NCI-H187 treated with DMSO at 0.1 percent for 48 hours (cell line): ENCODE data around the gene TNFRSF4.
A peak's percentile ranks its signal among the peaks of the same experiment; 100 is the strongest.

Experiments used
- DNase-seq: peaks from one replicate; lab custom pipeline; 2025; lab: John Stamatoyannopoulos, UW

Gene TNFRSF4

GRCh38 chr1:1169429-1170214 is 44.3 kb downstream of the TNFRSF4 start:
- DNase-seq: no peak

GRCh38 chr1:1168451-1169411 is 45.2 kb downstream of the TNFRSF4 start:
- DNase-seq: no peak

- DNase-seq: no peak
Observed at GRCh38 chr1:1167841-1168450, 46.0 kb downstream of the TNFRSF4 start.

DNA sequence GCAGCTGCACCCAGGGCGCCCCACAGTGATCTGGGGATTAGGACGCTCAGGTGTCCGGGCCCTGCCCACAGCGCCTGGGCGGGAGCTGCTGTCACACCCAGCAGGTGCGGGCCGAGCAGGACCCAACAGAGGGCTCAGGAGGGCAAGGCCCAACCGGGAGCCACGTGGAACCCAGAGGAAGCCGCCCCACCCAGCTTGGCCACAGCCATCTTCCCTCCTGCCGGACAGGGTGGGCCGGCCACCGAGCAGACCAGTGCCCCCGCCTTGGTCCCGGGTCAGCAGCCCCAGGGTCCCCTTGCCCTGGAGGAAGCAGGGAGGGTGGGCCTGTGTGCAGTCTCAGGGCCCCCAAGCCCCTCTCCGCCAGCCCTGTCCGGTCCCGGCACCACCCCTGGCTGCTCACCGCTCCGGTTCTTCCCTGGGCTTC is 46.5 kb downstream of the TNFRSF4 start:
- no peak for DNase-seq

DNA sequence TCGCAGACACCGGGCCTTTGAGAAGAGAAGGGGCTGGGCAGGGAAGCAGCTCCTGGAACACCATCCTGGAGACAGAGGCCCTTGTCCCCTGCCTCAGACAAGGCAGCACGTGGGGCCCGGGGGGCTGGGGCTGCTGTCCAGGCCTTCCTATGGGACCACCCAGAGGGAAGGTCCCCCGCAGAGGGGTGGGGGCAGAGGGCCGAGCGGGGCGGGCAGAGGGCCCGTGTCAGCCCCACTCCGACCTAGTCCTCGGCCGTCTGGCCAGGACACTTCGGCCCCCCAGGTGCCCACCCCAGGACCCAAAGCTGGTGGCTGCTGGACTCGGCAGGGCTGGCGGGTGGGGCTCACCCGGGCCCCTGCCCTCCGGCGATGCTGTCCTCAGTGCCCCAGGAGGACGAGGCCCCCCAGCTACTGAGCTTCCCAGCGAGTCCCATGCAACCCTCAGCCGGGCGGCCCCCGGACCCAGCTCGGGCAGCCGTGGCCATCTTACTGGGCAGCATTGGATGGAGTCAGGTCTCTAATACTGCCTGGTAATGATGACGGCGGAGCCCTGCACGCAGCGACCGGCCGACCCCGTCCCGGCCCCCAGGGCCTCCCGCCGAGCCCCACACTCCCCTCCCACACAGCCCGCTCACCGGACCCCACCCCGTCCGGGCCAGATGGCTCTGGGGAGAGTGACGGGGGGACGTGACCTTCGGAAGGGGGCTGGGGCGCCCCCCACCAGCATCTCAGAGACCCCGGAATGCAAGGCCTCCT is 47.1 kb downstream of the TNFRSF4 start:
- DNase-seq: no peak

GRCh38 chr1:1165900-1166421 is 48.0 kb downstream of the TNFRSF4 start:
- DNase-seq: no peak

DNA sequence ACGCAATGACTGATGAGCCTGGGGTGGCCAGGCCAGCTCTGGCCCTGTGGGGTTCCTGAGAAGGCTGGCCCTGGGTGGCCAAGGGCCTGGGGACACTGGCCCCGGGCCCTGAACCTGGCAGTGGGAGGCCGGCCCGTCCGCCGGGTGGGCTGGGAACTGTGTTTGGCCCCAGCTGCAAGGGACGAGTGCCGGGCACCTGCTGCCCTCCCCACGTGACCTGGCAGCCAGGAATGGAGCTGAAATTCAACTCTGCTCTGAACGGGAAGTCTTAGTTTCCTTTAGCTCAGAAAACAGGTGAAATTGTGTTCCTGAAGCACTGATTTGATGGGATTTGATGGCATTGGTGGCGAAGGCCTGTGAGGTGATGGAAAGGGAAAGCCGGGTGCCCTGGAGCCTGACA is 48.5 kb downstream of the TNFRSF4 start:
- DNase-seq: no peak

GRCh38 chr1:1164701-1165451 is 49.1 kb downstream of the TNFRSF4 start:
- DNase-seq: no peak

DNA sequence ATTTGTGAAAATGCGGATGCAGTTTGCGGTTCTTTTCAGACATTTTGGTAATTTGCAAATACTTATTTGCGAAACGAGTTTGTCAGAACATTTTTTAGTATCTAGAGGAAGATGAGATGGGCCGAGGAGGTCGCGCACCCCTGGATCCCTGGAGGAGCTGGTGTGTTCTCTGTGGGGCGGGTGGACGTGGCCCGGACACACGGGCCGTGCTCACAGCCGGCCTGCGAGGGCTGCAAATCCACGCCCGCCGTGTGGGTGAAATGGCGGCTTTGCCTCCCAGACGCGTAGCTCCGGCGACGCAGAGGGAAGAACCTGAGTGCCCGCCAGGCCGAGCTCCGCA is 49.6 kb downstream of the TNFRSF4 start:
- DNase-seq: no peak

DNA sequence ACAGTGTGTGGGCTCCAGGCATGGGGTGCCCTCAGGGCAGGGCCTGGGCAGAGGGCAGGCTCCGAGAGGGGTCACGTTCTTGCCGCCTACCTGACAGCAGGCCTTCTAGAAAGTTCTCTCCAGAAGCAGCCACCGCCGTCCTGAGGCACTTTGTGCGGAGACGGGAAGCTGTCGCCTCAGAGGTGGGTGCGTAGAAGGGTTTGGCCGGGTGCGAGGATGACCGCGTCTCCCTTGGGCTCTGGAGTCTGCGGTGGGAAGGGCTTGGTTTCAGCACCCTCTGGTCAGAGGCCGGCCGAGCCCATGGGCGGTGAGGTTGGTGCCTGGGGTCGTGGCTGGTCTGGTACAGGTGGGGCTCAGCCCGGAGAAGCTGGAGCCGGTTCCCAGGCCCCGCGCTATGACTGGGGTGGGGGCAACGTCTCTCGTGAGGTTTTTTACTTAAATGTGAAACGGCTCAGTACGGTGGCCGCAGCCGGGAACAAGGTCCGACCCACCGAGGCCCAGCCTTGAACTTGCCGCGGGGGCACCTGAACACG is 50.3 kb downstream of the TNFRSF4 start:
- DNase-seq: no peak

GRCh38 chr1:1162597-1163537 is 51.1 kb downstream of the TNFRSF4 start:
- DNase-seq: peak; percentile 94

- no peak for DNase-seq
Observed at GRCh38 chr1:1161683-1162079, 52.3 kb downstream of the TNFRSF4 start.
